SK-N-SH (cell line): Measurements from ENCODE around the gene ATP2B2. TPM values are rescaled to one million over a fixed set of nuclear protein-coding genes. Genes with fewer than 3 reads are reported as not detected.

ENCODE experiments used
- CTCF ChIA-PET: fragments of 300-600, 350-600 bp; formaldehyde crosslinking; extraction: SDS; loops from one replicate; lab custom pipeline; 2021; lab: Yijun Ruan, JAX
- POLR2A ChIA-PET: fragments of 350-600 bp; sonication (Branson Sonifier 250); formaldehyde crosslinking; extraction: SDS; loops from one replicate; lab custom pipeline; 2020; ENCODE audit warnings: antibody characterized with exemption, inconsistent platforms; lab: Yijun Ruan, JAX
- DNase-seq: peaks from one replicate; pipeline ENCODE4 v3.0.0; 2012
- H2AFZ ChIP-seq: fragments of 200-600 bp; sonication (generic); 2 replicates; pipeline ENCODE4 v1.8.1; 2016; ENCODE audit warnings: antibody characterized with exemption, mild to moderate bottlenecking, low read depth
- H3F3A ChIP-seq: fragments of 200-600 bp; sonication (generic); replicated peaks from 2 replicates; pipeline ENCODE3; 2016; ENCODE audit warnings: antibody characterized with exemption, mild to moderate bottlenecking; ENCODE audit not compliant: insufficient read depth
- H3K27ac ChIP-seq, 2 experiments: fragments of 200-500 bp in 1 of 2; fragments of 200-600 bp in 1 of 2; sonication (Bioruptor generic) in 1 of 2; sonication (generic), shearing (Covaris generic) in 1 of 2; 2 replicates each; pipeline versions ENCODE4 v1.5.1 to v1.6.1; 2014 to 2016; ENCODE audit warnings: low read depth in 2 of 2, inconsistent platforms in 1 of 2, low read length in 1 of 2, mild to moderate bottlenecking in 1 of 2, mixed read lengths in 1 of 2
- H3K27me3 ChIP-seq: fragments of 200-600 bp; sonication (generic), shearing (Covaris generic); 2 replicates; pipeline ENCODE4 v1.6.1; 2016; ENCODE audit warnings: mixed run types; ENCODE audit not compliant: insufficient read depth
- H3K36me3 ChIP-seq, 2 experiments: fragments of 200-500 bp in 1 of 2; fragments of 200-600 bp in 1 of 2; sonication (Bioruptor generic) in 1 of 2; sonication (generic) in 1 of 2; replicated peaks in 1 of 2; 2 replicates each; pipeline versions ENCODE3 to v1.5.1; 2014 to 2016; ENCODE audit warnings: low read length in 1 of 2, mild to moderate bottlenecking in 1 of 2; ENCODE audit not compliant: insufficient read depth in 2 of 2, control insufficient read depth in 1 of 2
- H3K4me1 ChIP-seq, 2 experiments: fragments of 200-500 bp in 1 of 2; fragments of 200-600 bp in 1 of 2; sonication (Bioruptor generic) in 1 of 2; sonication (generic), shearing (Covaris generic) in 1 of 2; 2 replicates each; pipeline versions ENCODE4 v1.5.1 to v1.6.1; 2014 to 2016; ENCODE audit warnings: low read depth in 1 of 2, low read length in 1 of 2, mixed run types in 1 of 2; ENCODE audit not compliant: insufficient read depth in 2 of 2, control insufficient read depth in 1 of 2
- H3K4me2 ChIP-seq: fragments of 200-600 bp; sonication (generic), shearing (Covaris generic); 2 replicates; pipeline ENCODE4 v1.6.1; 2017; ENCODE audit warnings: mixed run types
- H3K4me3 ChIP-seq, 2 experiments: fragments of 200-500 bp in 1 of 2; fragments of 200-600 bp in 1 of 2; sonication (Bioruptor generic) in 1 of 2; sonication (generic), shearing (Covaris generic) in 1 of 2; 2 replicates each; pipeline versions ENCODE4 v1.5.1 to v1.8.1; 2014 to 2016; ENCODE audit warnings: low read depth in 2 of 2, inconsistent platforms in 1 of 2, low read length in 1 of 2, mild to moderate bottlenecking in 1 of 2, mixed read lengths in 1 of 2, moderate library complexity in 1 of 2
- H3K79me2 ChIP-seq: fragments of 200-600 bp; sonication (generic); 2 replicates; pipeline ENCODE4 v1.8.1; 2017; ENCODE audit warnings: mild to moderate bottlenecking; ENCODE audit not compliant: insufficient read depth
- H3K9ac ChIP-seq: fragments of 200-600 bp; sonication (generic); 2 replicates; pipeline ENCODE4 v1.6.1; 2017; ENCODE audit warnings: mixed run types
- H3K9me2 ChIP-seq: fragments of 200-600 bp; sonication (generic); 2 replicates; pipeline ENCODE4 v1.6.1; 2017; ENCODE audit warnings: mixed run types
- H3K9me3 ChIP-seq: fragments of 200-600 bp; sonication (generic); 2 replicates; pipeline ENCODE4 v1.6.1; 2017; ENCODE audit warnings: mixed run types, mild to moderate bottlenecking, moderate library complexity
- H4K20me1 ChIP-seq: fragments of 200-600 bp; sonication (generic); 2 replicates; pipeline ENCODE4 v1.6.1; 2017; ENCODE audit warnings: mild to moderate bottlenecking, mixed run types; ENCODE audit not compliant: insufficient read depth
- CHD2 ChIP-seq: fragments of 150-350 bp; IDR thresholded peaks from 2 replicates; pipeline ENCODE4 v1.6.1; 2018; ENCODE audit warnings: low read length; ENCODE audit not compliant: partially characterized antibody
- CTCF ChIP-seq: fragments of 200-600 bp; sonication (generic); IDR thresholded peaks from 2 replicates; pipeline ENCODE4 v1.6.1; 2017; ENCODE audit warnings: antibody characterized with exemption, mild to moderate bottlenecking, moderate library complexity
- ELF1 ChIP-seq: IDR thresholded peaks from 2 replicates; pipeline ENCODE4 v1.4.0; 2012
- FOSL2 ChIP-seq: IDR thresholded peaks from 2 replicates; pipeline ENCODE4 v1.4.0; 2012; ENCODE audit warnings: low read depth, mild to moderate bottlenecking, moderate library complexity, borderline replicate concordance
- FOXJ3 ChIP-seq: sonication (generic); formaldehyde crosslinking; IDR thresholded peaks from 2 replicates; pipeline ENCODE4 v1.5.1; 2020; ENCODE audit warnings: mild to moderate bottlenecking, missing genetic modification reagents
- FOXM1 ChIP-seq: IDR thresholded peaks from 2 replicates; pipeline ENCODE4 v1.4.0; 2012; ENCODE audit warnings: low read depth, mild to moderate bottlenecking
- GABPA ChIP-seq: IDR thresholded peaks from 2 replicates; pipeline ENCODE4 v1.4.0; 2012; ENCODE audit warnings: low read depth, mild to moderate bottlenecking
- MXI1 ChIP-seq: IDR thresholded peaks from 2 replicates; pipeline ENCODE4 v1.6.1; 2012; ENCODE audit warnings: mild to moderate bottlenecking, low read depth, low read length, improper control_type of control experiment
- PBX3 ChIP-seq: IDR thresholded peaks from 2 replicates; pipeline ENCODE4; 2012
- POLR2AphosphoS5 ChIP-seq: IDR thresholded peaks from 2 replicates; pipeline ENCODE4 v1.6.1; 2012; ENCODE audit warnings: low read depth, low read length
- RCOR1 ChIP-seq: fragments of 150-350 bp; IDR thresholded peaks from 2 replicates; pipeline ENCODE4 v1.6.1; 2017; ENCODE audit warnings: antibody characterized with exemption, low read length
- RFX5 ChIP-seq: IDR thresholded peaks from 2 replicates; pipeline ENCODE4 v1.6.1; 2012; ENCODE audit warnings: mild to moderate bottlenecking, improper control_type of control experiment, low read length
- RXRA ChIP-seq: IDR thresholded peaks from 2 replicates; pipeline ENCODE4 v1.4.0; 2012; ENCODE audit warnings: low read depth, mild to moderate bottlenecking, borderline replicate concordance
- TCF12 ChIP-seq: IDR thresholded peaks from 2 replicates; pipeline ENCODE4 v1.4.0; 2012
- TEAD4 ChIP-seq: IDR thresholded peaks from 2 replicates; pipeline ENCODE4 v1.4.0; 2012; ENCODE audit warnings: mild to moderate bottlenecking, borderline replicate concordance; ENCODE audit not compliant: insufficient read depth
- USF1 ChIP-seq: IDR thresholded peaks from 2 replicates; pipeline ENCODE4 v1.4.0; 2012; ENCODE audit warnings: low read depth, borderline replicate concordance
- WGBS: methylation state at CpG from one replicate; pipeline ENCODE4 v1.1.6; 2017; ENCODE audit warnings: low lambda C conversion rate; 5-methylcytosine and 5-hydroxymethylcytosine counted together
- polyA plus RNA-seq, 3 experiments: library from polyadenylated mRNA; depleted of rRNA; stranded (reverse); fragments of >200 nt; gene quantifications; 2 replicates each; pipeline ENCODE4 v1.2.3, GENCODE V29; 2012
- TF ChIP-seq, protein P1 (sequence below): fragments of 150-350 bp; IDR thresholded peaks from 2 replicates; pipeline ENCODE4 v1.6.1; 2016; ENCODE audit warnings: mild to moderate bottlenecking, low read depth, low read length

Gene ATP2B2
- polyA plus RNA-seq, 1 of the 3 experiments (the other 2 are of a cell fraction) = 0.15 TPM

- Histone ChIP-seq H3K4me3 (no peak overlapping the region), H2AFZ (no peak overlapping the region), H3K27me3 (no peaks in the 10 kb centered on the region), H3K27ac (no peak overlapping the region), H3K4me2 (no peak overlapping the region), H3K9me3 (no peaks in the 10 kb centered on the region), H3K36me3 (no peaks in the 10 kb centered on the region), H3K79me2 (no peaks in the 10 kb centered on the region), H3K9ac (no peak overlapping the region), H3K4me1 (no peaks in the 10 kb centered on the region)
- POLR2A ChIA-PET = no interaction called here
- 69% methylated on average over 7 of the region's 8 CpGs for WGBS
- TF ChIP-seq PBX3 = no peak
- no peak for TF ChIP-seq FOXJ3 (CRISPR knock-in tag)
- no peak for TF ChIP-seq FOSL2
- TF ChIP-seq ELF1 = no peak
- TF ChIP-seq CTCF = no peak
- no peak for TF ChIP-seq FOXM1
- TF ChIP-seq, protein P1, sequence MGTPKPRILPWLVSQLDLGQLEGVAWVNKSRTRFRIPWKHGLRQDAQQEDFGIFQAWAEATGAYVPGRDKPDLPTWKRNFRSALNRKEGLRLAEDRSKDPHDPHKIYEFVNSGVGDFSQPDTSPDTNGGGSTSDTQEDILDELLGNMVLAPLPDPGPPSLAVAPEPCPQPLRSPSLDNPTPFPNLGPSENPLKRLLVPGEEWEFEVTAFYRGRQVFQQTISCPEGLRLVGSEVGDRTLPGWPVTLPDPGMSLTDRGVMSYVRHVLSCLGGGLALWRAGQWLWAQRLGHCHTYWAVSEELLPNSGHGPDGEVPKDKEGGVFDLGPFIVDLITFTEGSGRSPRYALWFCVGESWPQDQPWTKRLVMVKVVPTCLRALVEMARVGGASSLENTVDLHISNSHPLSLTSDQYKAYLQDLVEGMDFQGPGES = no peak
- no peak for TF ChIP-seq USF1
- TF ChIP-seq RCOR1 = no peak
- TF ChIP-seq MXI1 = no peak
- TF ChIP-seq GABPA = no peak
- no peak for TF ChIP-seq RFX5
- TF ChIP-seq TEAD4 = no peak
- no peak for TF ChIP-seq POLR2AphosphoS5
- TF ChIP-seq TCF12 = no peak
- TF ChIP-seq RXRA = no peak
- TF ChIP-seq CHD2 = no peak
- TF ChIP-seq, all 33 proteins: peak for 0
- Histone ChIP-seq H3F3A (no peaks in the 10 kb centered on the region), H3K9me2 (no peaks in the 10 kb centered on the region), H4K20me1 (no peaks in the 10 kb centered on the region)
- DNase-seq = no peak
- CTCF ChIA-PET = interaction anchor here (1.0 to 3.1 kb wide), 3 partner anchors 9 to 330 kb away, joined by 4 to 14 read pairs (median 10); no protein-coding TSS in a partner anchor
Measured at GRCh38 chr3:10408680-10409079, 96.7 kb downstream of the ATP2B2 start.
